Right forelimb (tissue), 1 donor: ENCODE measurements around the gene B9D1.
"Not testable (repeated sequence)": the region's sequence is repeated elsewhere in the genome, so short reads cannot be mapped to it uniquely, and the experiment has no call there.

Experiments
- DNase-seq: peaks from one replicate; pipeline ENCODE4 v3.0.0-alpha.2; 2018

B9D1 gene

GRCh38 chr17:19357351-19357750 lies 5.2 kb downstream of the B9D1 start:
- DNase-seq: no peak

- DNase-seq: no peak
These were observed 7.8 kb downstream of the B9D1 start for GRCh38 chr17:19354748-19355147.

- DNase-seq: not testable (repeated sequence)
These were observed 9.1 kb downstream of the B9D1 start for GRCh38 chr17:19353401-19353800.

- DNase-seq: no peak
These were observed 13.7 kb downstream of the B9D1 start for GRCh38 chr17:19348806-19349205.

- no peak for DNase-seq
These were observed 14.4 kb downstream of the B9D1 start for GRCh38 chr17:19348081-19348650.

GRCh38 chr17:19347323-19348080 lies 15.0 kb downstream of the B9D1 start:
- DNase-seq: no peak

- no peak for DNase-seq
These were observed 15.9 kb downstream of the B9D1 start for GRCh38 chr17:19346351-19347255.

- no peak for DNase-seq
These were observed 16.8 kb downstream of the B9D1 start for GRCh38 chr17:19345486-19346350.

GRCh38 chr17:19345067-19345460 lies 17.5 kb downstream of the B9D1 start:
- DNase-seq: no peak

GRCh38 chr17:19344311-19345066 lies 18.0 kb downstream of the B9D1 start:
- DNase-seq: no peak

GRCh38 chr17:19343671-19344151 lies 18.8 kb downstream of the B9D1 start:
- DNase-seq: no peak

- DNase-seq: no peak
These were observed 19.3 kb downstream of the B9D1 start for GRCh38 chr17:19343256-19343630.

GRCh38 chr17:19342611-19343255 lies 19.8 kb downstream of the B9D1 start:
- no peak for DNase-seq

GRCh38 chr17:19341641-19342610 lies 20.6 kb downstream of the B9D1 start:
- no peak for DNase-seq

- no peak for DNase-seq
These were observed 21.3 kb downstream of the B9D1 start for GRCh38 chr17:19341211-19341631.

GRCh38 chr17:19339341-19339815 lies 23.1 kb downstream of the B9D1 start:
- no peak for DNase-seq

- DNase-seq: no peak
These were observed 24.2 kb downstream of the B9D1 start for GRCh38 chr17:19338031-19338990.

GRCh38 chr17:19337712-19338023 lies 24.9 kb downstream of the B9D1 start:
- DNase-seq: no peak
